ENCODE measurements around the gene SDK1. TPM values are rescaled to one million over a fixed set of nuclear protein-coding genes. Genes with fewer than 3 reads are reported as not detected.

SDK1 gene
- total and polyA plus RNA-seq, 2 experiments from 2014 or later: 2.1 to 10.0 TPM

GRCh38 chr7:3440509-3440908, 139.5 kb downstream of the SDK1 start:
- H2AFZ ChIP-seq: no peak overlapping the region
- Mint-ChIP-seq H3K36me3 (ENCODE audit: low read depth) (no peaks in the 10 kb centered on the region), H3K9me3 (no peaks in the 10 kb centered on the region; the same call in 2 of the 3 replicates), H3K4me1 (peaks cover 3% of the 10 kb centered on the region), H3K27me3 (ENCODE audit: insufficient read depth, low read depth, poor library complexity) (no peaks in the 10 kb centered on the region), H3K4me3 (no peak overlapping the region), H3K27ac (no peak overlapping the region)
- H3K4me3 ChIP-seq: no peak overlapping the region
- H3K27me3 ChIP-seq (ENCODE audit: insufficient read depth): no peaks in the 10 kb centered on the region
- H3K36me3 ChIP-seq (ENCODE audit: insufficient read depth): no peaks in the 10 kb centered on the region; the same call in 1 of the 2 replicates
- H4K20me1 ChIP-seq (replicated peaks; ENCODE audit: insufficient read depth): no peaks in the 10 kb centered on the region
- no peaks in the 10 kb centered on the region for H3K4me1 ChIP-seq (ENCODE audit: insufficient read depth)
- H3K79me2 ChIP-seq (replicated peaks; ENCODE audit: insufficient read depth): no peaks in the 10 kb centered on the region
- DNase-seq (ENCODE audit: low spot score) (no peak), ATAC-seq (no peak)
- H3K4me2 ChIP-seq: no peak overlapping the region
- no peak overlapping the region for H3K27ac ChIP-seq (ENCODE audit: low read depth)
- no peaks in the 10 kb centered on the region for H3K9me2 ChIP-seq (ENCODE audit: insufficient read depth)
- H3F3A ChIP-seq (replicated peaks; ENCODE audit: low read depth): no peaks in the 10 kb centered on the region
- TF ChIP-seq NANOG (IDR thresholded peaks at IDR 0.05; ENCODE audit: borderline replicate concordance) (no peak), JUNB (IDR thresholded peaks at IDR 0.05; ENCODE audit: unreplicated experiment) (no peak), ZNF462 (CRISPR knock-in tag; IDR thresholded peaks at IDR 0.05) (no peak), ZNF331 (CRISPR knock-in tag; IDR thresholded peaks at IDR 0.05; ENCODE audit: low read depth) (no peak), EZH2 (IDR thresholded peaks at IDR 0.05; ENCODE audit: low read depth, unreplicated experiment) (no peak), REST (IDR thresholded peaks at IDR 0.05; ENCODE audit: unreplicated experiment) (no peak), EZH2phosphoT487 (IDR thresholded peaks at IDR 0.05; ENCODE audit: unreplicated experiment) (no peak), CREB1 (CRISPR knock-in tag; IDR thresholded peaks at IDR 0.05; ENCODE audit: low read depth) (no peak), POLR2AphosphoS5 (IDR thresholded peaks at IDR 0.05; ENCODE audit: low read depth) (no peak), CTCF (conservative IDR thresholded peaks at IDR 0.05; ENCODE audit: low read depth in 2 of 2) (no peak), ETS1 (IDR thresholded peaks at IDR 0.05) (no peak)

Data from GM23338 (cell line).